ENCODE measurements around the gene CCNA2.

DNA sequence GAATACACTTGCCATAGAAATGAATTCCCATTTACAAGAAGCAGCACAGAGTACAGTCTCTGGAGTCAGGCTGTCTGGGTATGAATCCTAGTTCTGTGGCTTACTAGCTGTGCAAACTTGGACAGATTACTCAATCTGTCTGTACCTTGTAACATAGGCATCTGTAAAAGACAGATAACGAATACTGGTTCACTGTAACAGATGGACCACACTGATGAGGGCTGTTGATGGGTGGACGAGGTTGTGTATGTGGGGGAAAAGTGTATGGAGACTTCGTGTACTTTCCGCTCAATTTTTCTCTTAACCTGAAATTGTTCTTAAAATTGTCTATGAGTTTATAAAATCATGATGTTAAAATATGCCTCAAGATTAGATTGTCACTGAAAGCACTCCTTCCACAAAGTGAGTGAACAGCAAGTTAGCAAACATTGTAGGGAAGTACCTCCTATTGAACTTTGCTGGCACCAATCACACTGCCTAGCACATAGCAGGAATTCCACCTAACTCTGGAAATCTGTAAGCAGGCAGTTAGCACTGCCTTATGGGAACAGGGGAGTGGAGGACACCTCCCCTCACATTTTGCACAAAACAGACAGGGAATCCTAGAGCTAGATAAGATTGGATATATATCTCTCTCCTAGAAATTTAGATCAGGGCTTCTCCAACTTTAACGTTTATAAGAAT lies 29.0 kb downstream of the CCNA2 start:
- TF ChIP-seq, protein P1, sequence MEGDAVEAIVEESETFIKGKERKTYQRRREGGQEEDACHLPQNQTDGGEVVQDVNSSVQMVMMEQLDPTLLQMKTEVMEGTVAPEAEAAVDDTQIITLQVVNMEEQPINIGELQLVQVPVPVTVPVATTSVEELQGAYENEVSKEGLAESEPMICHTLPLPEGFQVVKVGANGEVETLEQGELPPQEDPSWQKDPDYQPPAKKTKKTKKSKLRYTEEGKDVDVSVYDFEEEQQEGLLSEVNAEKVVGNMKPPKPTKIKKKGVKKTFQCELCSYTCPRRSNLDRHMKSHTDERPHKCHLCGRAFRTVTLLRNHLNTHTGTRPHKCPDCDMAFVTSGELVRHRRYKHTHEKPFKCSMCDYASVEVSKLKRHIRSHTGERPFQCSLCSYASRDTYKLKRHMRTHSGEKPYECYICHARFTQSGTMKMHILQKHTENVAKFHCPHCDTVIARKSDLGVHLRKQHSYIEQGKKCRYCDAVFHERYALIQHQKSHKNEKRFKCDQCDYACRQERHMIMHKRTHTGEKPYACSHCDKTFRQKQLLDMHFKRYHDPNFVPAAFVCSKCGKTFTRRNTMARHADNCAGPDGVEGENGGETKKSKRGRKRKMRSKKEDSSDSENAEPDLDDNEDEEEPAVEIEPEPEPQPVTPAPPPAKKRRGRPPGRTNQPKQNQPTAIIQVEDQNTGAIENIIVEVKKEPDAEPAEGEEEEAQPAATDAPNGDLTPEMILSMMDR (conservative IDR thresholded peaks at IDR 0.05), result no peak
- no peak for TF ChIP-seq ZFX (IDR thresholded peaks at IDR 0.05)

Data from C4-2B (cell line).